ENCODE results near the gene DNAJC10. TPM values are rescaled to one million over a fixed set of nuclear protein-coding genes. Genes with fewer than 3 reads are reported as not detected.

The DNAJC10 gene, protein sequence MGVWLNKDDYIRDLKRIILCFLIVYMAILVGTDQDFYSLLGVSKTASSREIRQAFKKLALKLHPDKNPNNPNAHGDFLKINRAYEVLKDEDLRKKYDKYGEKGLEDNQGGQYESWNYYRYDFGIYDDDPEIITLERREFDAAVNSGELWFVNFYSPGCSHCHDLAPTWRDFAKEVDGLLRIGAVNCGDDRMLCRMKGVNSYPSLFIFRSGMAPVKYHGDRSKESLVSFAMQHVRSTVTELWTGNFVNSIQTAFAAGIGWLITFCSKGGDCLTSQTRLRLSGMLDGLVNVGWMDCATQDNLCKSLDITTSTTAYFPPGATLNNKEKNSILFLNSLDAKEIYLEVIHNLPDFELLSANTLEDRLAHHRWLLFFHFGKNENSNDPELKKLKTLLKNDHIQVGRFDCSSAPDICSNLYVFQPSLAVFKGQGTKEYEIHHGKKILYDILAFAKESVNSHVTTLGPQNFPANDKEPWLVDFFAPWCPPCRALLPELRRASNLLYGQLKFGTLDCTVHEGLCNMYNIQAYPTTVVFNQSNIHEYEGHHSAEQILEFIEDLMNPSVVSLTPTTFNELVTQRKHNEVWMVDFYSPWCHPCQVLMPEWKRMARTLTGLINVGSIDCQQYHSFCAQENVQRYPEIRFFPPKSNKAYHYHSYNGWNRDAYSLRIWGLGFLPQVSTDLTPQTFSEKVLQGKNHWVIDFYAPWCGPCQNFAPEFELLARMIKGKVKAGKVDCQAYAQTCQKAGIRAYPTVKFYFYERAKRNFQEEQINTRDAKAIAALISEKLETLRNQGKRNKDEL
- total RNA-seq: 77.4 TPM
- polyA plus RNA-seq (ENCODE audit: insufficient read depth in 1 of 8, insufficient read length in 8 of 8, low replicate concordance in 1 of 8): 10 to 100 TPM; 45.1 to 79.7 (median 61.8) TPM
- long read RNA-seq, donor 1: 0 reads
- long read RNA-seq, donor 2, full-length matches to known transcripts: 1 of 1 reads
- long read RNA-seq, donor 2, partial matches to known transcripts: 0 of 1 reads
- long read RNA-seq, donor 2, other reads (novel, unspliced or antisense): 0 of 1 reads
- long read RNA-seq, donor 3, full-length matches to known transcripts: 5 of 5 reads
- long read RNA-seq, donor 3, partial matches to known transcripts: 0 of 5 reads
- long read RNA-seq, donor 3, other reads (novel, unspliced or antisense): 0 of 5 reads
- long read RNA-seq, donor 4, full-length matches to known transcripts: 5 of 5 reads
- long read RNA-seq, donor 4, partial matches to known transcripts: 0 of 5 reads
- long read RNA-seq, donor 4, other reads (novel, unspliced or antisense): 0 of 5 reads
- long read RNA-seq, donor 5, full-length matches to known transcripts: 10 of 25 reads
- long read RNA-seq, donor 5, partial matches to known transcripts: 15 of 25 reads
- long read RNA-seq, donor 5, other reads (novel, unspliced or antisense): 0 of 25 reads
- long read RNA-seq, donor 6, full-length matches to known transcripts: 6 of 11 reads
- long read RNA-seq, donor 6, partial matches to known transcripts: 5 of 11 reads
- long read RNA-seq, donor 6, other reads (novel, unspliced or antisense): 0 of 11 reads
- long read RNA-seq, donor 7, full-length matches to known transcripts: 4 of 9 reads
- long read RNA-seq, donor 7, partial matches to known transcripts: 5 of 9 reads
- long read RNA-seq, donor 7, other reads (novel, unspliced or antisense): 0 of 9 reads
- long read RNA-seq, donor 8, full-length matches to known transcripts: 4 of 9 reads
- long read RNA-seq, donor 8, partial matches to known transcripts: 5 of 9 reads
- long read RNA-seq, donor 8, other reads (novel, unspliced or antisense): 0 of 9 reads
- long read RNA-seq, donor 9, full-length matches to known transcripts: 5 of 10 reads
- long read RNA-seq, donor 9, partial matches to known transcripts: 5 of 10 reads
- long read RNA-seq, donor 9, other reads (novel, unspliced or antisense): 0 of 10 reads
- long read RNA-seq, donor 10, full-length matches to known transcripts: 13 of 13 reads
- long read RNA-seq, donor 10, partial matches to known transcripts: 0 of 13 reads
- long read RNA-seq, donor 10, other reads (novel, unspliced or antisense): 0 of 13 reads
- long read RNA-seq, donor 11, full-length matches to known transcripts: 2 of 7 reads
- long read RNA-seq, donor 11, partial matches to known transcripts: 5 of 7 reads
- long read RNA-seq, donor 11, other reads (novel, unspliced or antisense): 0 of 7 reads

DNA sequence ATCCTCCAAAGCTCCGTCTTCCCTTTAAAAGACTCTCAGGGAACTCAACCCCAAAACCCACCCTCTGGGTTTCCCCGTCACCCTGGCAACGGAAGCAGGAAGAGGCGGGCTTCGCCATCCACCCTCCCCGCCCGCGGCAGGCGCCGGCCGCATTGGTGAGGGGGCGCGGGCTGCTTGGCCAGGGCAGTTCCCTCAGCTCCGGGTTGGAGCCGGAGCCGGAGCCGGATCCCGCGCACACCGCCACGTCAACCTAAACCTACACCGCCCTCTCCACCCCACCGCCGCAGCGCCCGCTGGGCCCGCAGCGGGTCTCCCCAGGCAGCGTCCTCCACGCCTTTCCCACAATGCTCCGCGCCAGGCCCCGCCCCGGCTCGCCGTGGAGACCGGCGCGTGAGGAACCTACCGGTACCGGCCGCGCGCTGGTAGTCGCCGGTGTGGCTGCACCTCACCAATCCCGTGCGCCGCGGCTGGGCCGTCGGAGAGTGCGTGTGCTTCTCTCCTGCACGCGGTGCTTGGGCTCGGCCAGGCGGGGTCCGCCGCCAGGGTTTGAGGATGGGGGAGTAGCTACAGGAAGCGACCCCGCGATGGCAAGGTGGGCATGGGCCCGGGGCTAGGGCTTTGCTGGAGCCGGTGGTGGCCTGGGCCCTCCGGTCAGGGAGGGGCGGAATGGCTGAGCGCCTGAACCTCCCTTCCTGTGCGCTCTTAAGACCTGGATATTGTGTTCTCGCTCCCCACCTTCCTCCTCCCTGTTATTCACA is at the start of gene DNAJC10:
DNAJC10 (plus strand) TSS at position 366 of the 758 bp plus-strand sequence. CDS start 1,830 bp downstream, outside the sequence.
- Histone ChIP-seq H3K27me3 (ENCODE audit: control insufficient read depth, insufficient read depth, low read length) (no peaks in the 10 kb centered on the region), H3K4me1 (ENCODE audit: control insufficient read depth, insufficient read depth, low read length) (peaks cover 2% of the 10 kb centered on the region), H3K27ac (ENCODE audit: low read length) (peak within 1 kb of the TSS; percentile 93), H3K36me3 (ENCODE audit: control insufficient read depth, insufficient read depth, low read length) (no peaks in the 10 kb centered on the region), H3K4me3 (ENCODE audit: low read length) (peak within 1 kb of the TSS; percentile 84), H3K9me3 (replicated peaks; ENCODE audit: control insufficient read depth, low read depth, low read length) (no peaks in the 10 kb centered on the region)
- DNase-seq: peak; percentile 97
- 0% methylated on average over 64 of the region's 69 CpGs for WGBS (ENCODE audit: insufficient coverage)

DNA sequence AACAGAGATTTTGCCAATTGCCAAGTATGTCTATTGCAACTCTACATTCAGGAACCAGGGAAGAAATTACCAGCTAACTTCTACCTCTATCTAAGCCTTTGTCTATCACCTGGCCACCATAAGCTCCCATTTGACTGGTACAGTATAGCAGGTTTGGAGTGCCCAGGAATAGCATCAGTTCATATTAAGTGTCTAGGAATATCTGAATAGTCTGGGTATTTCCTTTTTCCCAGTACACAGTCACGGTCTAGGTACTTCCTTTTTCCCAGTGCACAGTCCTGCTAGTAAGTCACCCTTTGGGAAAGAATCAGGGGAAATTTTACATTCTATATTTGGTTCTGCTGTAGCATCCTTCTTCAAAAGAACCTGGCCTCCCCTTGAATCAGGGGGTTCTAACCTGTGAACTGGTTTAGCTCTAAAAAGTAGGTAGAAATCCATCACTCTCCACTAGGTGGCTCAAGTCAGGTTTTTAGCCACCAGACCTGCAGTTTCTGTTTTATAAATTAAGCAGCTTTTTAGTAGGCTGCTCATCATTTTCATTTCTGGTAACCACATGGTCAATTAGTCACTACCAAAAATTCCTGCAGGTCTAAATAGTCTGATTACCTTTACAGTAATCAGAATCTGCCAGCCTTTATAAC is 49.3 kb upstream of the DNAJC10 start:
- no peaks in the 10 kb centered on the region for H3K36me3 ChIP-seq (ENCODE audit: control insufficient read depth, insufficient read depth, low read length)
- DNase-seq: no peak
- no peaks in the 10 kb centered on the region for H3K27me3 ChIP-seq (ENCODE audit: control insufficient read depth, insufficient read depth, low read length)
- no peaks in the 10 kb centered on the region for H3K9me3 ChIP-seq (replicated peaks; ENCODE audit: control insufficient read depth, low read depth, low read length)
- WGBS (ENCODE audit: insufficient coverage): no CpG with 5 or more reads among the region's 1 CpG
- H3K27ac ChIP-seq (ENCODE audit: low read length): no peak overlapping the region
- H3K4me1 ChIP-seq (ENCODE audit: control insufficient read depth, insufficient read depth, low read length): no peaks in the 10 kb centered on the region
- no peak overlapping the region for H3K4me3 ChIP-seq (ENCODE audit: low read length)

DNA sequence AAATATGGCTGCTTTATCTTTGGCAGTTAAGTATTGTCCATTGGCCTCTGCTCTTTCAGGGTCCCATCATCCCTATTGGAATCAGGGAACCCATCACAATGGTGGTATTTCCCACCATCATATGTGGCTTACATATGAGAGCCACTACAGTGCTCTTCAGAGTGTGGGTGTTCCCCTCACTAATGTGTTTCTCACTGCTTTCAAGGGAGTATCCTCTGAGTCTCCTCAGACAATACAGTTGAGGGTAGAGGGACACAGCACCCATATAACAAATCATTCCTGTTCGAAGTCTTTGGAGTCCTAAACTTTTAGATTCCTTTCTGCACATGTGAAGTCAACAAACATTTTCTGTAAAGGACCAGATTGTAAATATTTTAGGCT is 48.8 kb upstream of the DNAJC10 start:
- no peak for DNase-seq
- Histone ChIP-seq H3K4me1 (ENCODE audit: control insufficient read depth, insufficient read depth, low read length) (no peaks in the 10 kb centered on the region), H3K27me3 (ENCODE audit: control insufficient read depth, insufficient read depth, low read length) (no peaks in the 10 kb centered on the region), H3K36me3 (ENCODE audit: control insufficient read depth, insufficient read depth, low read length) (no peaks in the 10 kb centered on the region), H3K9me3 (replicated peaks; ENCODE audit: control insufficient read depth, low read depth, low read length) (no peaks in the 10 kb centered on the region), H3K4me3 (ENCODE audit: low read length) (no peak overlapping the region), H3K27ac (ENCODE audit: low read length) (no peak overlapping the region)
- no CpG with 5 or more reads among the region's 1 CpG for WGBS (ENCODE audit: insufficient coverage)

DNA sequence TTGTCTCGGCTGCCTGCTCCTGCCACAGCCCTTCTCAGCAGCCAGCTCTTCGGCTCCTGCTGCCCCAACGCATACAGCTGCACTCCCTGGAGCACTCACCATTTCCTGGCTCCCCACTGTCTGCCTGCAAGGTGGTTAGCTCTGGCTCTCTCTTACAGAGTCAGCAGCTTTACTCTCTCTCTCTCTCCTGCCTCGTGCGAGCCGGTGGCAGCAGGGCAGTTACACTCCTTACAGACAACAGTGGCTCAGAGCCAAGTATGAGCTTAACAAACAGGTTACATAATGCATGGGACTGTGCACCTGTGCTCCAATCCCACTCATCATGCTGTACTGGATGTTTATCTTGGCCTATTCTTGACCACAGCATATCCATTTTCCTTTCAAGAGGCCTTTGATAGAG is 47.4 kb upstream of the DNAJC10 start:
- Histone ChIP-seq H3K27ac (ENCODE audit: low read length) (no peak overlapping the region), H3K9me3 (replicated peaks; ENCODE audit: control insufficient read depth, low read depth, low read length) (no peaks in the 10 kb centered on the region), H3K4me3 (ENCODE audit: low read length) (no peak overlapping the region), H3K4me1 (ENCODE audit: control insufficient read depth, insufficient read depth, low read length) (no peaks in the 10 kb centered on the region), H3K36me3 (ENCODE audit: control insufficient read depth, insufficient read depth, low read length) (no peaks in the 10 kb centered on the region), H3K27me3 (ENCODE audit: control insufficient read depth, insufficient read depth, low read length) (no peaks in the 10 kb centered on the region)
- peak; percentile 24 for DNase-seq
- WGBS (ENCODE audit: insufficient coverage): 61% methylated on average over 5 of the region's 6 CpGs

DNA sequence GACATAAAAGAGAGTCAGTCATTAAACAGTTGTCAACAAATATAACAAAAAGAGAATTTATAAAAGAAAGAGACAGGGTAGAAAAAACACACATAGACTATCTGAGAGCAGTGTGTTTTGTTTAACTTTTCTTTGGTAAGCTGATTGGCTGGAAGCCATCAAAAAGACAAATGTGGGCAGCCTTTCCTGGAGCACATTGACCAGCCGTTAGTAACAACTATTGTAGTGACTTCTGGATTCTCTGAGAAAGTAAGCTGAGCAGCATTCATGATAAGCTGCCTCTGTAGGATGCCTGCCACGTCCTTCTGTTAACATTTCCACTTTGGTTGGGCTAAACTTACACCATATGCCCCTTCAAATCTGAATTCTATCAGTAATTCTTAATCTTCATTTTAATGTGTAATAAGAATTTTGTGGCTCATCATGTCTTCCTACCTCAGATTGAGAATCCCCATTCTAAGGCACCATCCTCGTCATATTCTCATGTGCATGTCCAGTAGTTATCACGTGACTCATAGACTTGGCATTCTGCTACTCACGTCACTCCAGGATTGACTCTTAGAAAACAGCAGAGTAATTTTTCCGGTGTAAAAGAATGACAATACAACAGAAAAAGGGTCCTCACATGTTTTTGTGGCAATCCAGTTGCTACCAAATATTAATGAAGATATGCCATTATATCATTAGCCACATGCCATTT is 43.4 kb upstream of the DNAJC10 start:
- Histone ChIP-seq H3K4me3 (ENCODE audit: low read length) (no peak overlapping the region), H3K9me3 (replicated peaks; ENCODE audit: control insufficient read depth, low read depth, low read length) (no peaks in the 10 kb centered on the region), H3K4me1 (ENCODE audit: control insufficient read depth, insufficient read depth, low read length) (no peaks in the 10 kb centered on the region), H3K27ac (ENCODE audit: low read length) (no peak overlapping the region), H3K27me3 (ENCODE audit: control insufficient read depth, insufficient read depth, low read length) (no peaks in the 10 kb centered on the region), H3K36me3 (ENCODE audit: control insufficient read depth, insufficient read depth, low read length) (no peaks in the 10 kb centered on the region)
- 72% methylated on average over 4 of the region's 6 CpGs for WGBS (ENCODE audit: insufficient coverage)
- no peak for DNase-seq

DNA sequence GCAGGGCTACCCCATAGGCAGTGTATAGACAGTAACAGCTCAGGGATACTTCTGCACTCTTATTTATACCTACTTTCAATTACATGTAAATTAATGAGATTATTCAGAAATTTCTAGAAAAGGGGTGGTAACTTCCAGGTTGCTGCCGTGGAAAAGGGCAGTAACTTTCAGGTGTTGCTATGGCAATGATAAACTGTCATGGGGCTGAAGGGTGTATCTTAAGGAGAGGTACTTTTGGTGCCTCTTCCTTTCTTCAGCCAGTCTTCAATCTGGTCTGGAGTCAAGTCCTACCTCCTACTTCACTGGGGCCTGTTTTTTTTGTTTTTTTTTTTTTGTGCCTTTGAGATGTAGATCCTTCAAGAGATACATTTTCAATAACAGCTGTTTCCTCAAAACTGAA is 35.2 kb upstream of the DNAJC10 start:
- no peaks in the 10 kb centered on the region for H3K9me3 ChIP-seq (replicated peaks; ENCODE audit: control insufficient read depth, low read depth, low read length)
- H3K27me3 ChIP-seq (ENCODE audit: control insufficient read depth, insufficient read depth, low read length): no peaks in the 10 kb centered on the region
- H3K36me3 ChIP-seq (ENCODE audit: control insufficient read depth, insufficient read depth, low read length): no peaks in the 10 kb centered on the region
- DNase-seq: no peak
- H3K4me1 ChIP-seq (ENCODE audit: control insufficient read depth, insufficient read depth, low read length): no peaks in the 10 kb centered on the region
- H3K27ac ChIP-seq (ENCODE audit: low read length): no peak overlapping the region
- no peak overlapping the region for H3K4me3 ChIP-seq (ENCODE audit: low read length)
- WGBS (ENCODE audit: insufficient coverage): no CpG with 5 or more reads among the region's 1 CpG

DNA sequence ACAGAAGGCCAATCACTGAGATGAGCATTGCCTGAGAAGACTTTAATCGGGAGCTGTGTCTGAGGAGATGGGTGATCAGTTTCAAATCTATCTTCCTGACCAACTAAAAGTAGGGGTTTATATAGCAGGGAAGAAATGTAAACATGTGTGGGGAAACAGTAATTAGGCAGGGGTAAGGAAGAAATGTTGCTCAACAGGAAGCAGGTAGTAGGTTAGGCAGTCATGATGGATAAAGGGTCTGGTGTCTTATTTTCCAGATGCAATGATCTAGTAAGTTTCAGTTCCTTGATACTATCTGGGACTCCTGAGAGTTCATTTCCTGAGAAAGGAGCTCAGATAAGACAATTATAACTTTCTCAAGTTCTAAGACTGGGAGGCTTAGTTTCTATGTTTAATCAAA is 33.8 kb upstream of the DNAJC10 start:
- H3K9me3 ChIP-seq (replicated peaks; ENCODE audit: control insufficient read depth, low read depth, low read length): peaks cover 2% of the 10 kb centered on the region
- H3K4me3 ChIP-seq (ENCODE audit: low read length): no peak overlapping the region
- WGBS (ENCODE audit: insufficient coverage): 100% methylated on average over 1 of the region's 1 CpG
- H3K27me3 ChIP-seq (ENCODE audit: control insufficient read depth, insufficient read depth, low read length): no peaks in the 10 kb centered on the region
- H3K4me1 ChIP-seq (ENCODE audit: control insufficient read depth, insufficient read depth, low read length): no peaks in the 10 kb centered on the region
- no peak overlapping the region for H3K27ac ChIP-seq (ENCODE audit: low read length)
- peak; percentile 4 for DNase-seq
- no peaks in the 10 kb centered on the region for H3K36me3 ChIP-seq (ENCODE audit: control insufficient read depth, insufficient read depth, low read length)

DNA sequence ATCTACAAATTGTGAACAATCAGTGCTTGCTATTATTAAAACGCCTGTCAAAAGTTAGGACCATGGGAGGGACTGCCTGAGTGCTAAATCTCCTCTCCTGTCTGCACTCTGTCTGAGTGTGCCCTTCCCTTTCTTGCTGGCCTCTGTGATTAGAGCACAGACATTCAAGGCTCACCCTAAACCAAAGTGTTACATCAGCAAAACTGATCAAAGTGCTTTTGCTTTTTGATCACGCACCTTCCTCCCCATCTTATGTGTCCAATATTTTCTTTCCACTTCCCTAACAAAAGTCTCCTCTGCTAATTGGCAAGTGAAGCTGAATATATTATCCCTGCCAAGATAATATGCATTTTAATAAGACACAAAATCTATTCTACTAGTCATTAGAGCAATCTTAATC is 30.5 kb upstream of the DNAJC10 start:
- no peak overlapping the region for H3K4me3 ChIP-seq (ENCODE audit: low read length)
- WGBS (ENCODE audit: insufficient coverage): 100% methylated on average over 2 of the region's 2 CpGs
- no peaks in the 10 kb centered on the region for H3K27me3 ChIP-seq (ENCODE audit: control insufficient read depth, insufficient read depth, low read length)
- peaks cover 2% of the 10 kb centered on the region for H3K9me3 ChIP-seq (replicated peaks; ENCODE audit: control insufficient read depth, low read depth, low read length)
- no peaks in the 10 kb centered on the region for H3K36me3 ChIP-seq (ENCODE audit: control insufficient read depth, insufficient read depth, low read length)
- no peak overlapping the region for H3K27ac ChIP-seq (ENCODE audit: low read length)
- no peaks in the 10 kb centered on the region for H3K4me1 ChIP-seq (ENCODE audit: control insufficient read depth, insufficient read depth, low read length)
- DNase-seq: no peak

Data from muscle of leg (tissue), 16 donors.